HG03460 (cell line): ENCODE measurements around the gene SEMA6D.
"Not testable (repeated sequence)": the region's sequence is repeated elsewhere in the genome, so short reads cannot be mapped to it uniquely, and the experiment has no call there.

Experiments
- ATAC-seq: cut with Tn5 transposase; IDR thresholded peaks from one replicate; pipeline ENCODE4 v1.9.1; 2021; ENCODE audit not compliant: unreplicated experiment

The SEMA6D gene

GRCh38 chr15:47718497-47719437 lies 1.5 kb downstream of the SEMA6D start:
- ATAC-seq: no peak

GRCh38 chr15:47719730-47720129 lies 2.4 kb downstream of the SEMA6D start:
- ATAC-seq: no peak

- ATAC-seq: no peak
These were observed 3.2 kb downstream of the SEMA6D start for GRCh38 chr15:47720555-47720954.

GRCh38 chr15:47721676-47722075 lies 4.4 kb downstream of the SEMA6D start:
- no peak for ATAC-seq

- ATAC-seq: no peak
These were observed 7.0 kb downstream of the SEMA6D start for GRCh38 chr15:47724346-47724745.

GRCh38 chr15:47725051-47725450 lies 7.7 kb downstream of the SEMA6D start:
- ATAC-seq: no peak

- ATAC-seq: no peak
These were observed 8.6 kb downstream of the SEMA6D start for GRCh38 chr15:47725906-47726305.

GRCh38 chr15:47726399-47726823 lies 9.1 kb downstream of the SEMA6D start:
- ATAC-seq: no peak

- no peak for ATAC-seq
These were observed 9.8 kb downstream of the SEMA6D start for GRCh38 chr15:47727137-47727536.

GRCh38 chr15:47727676-47728075 lies 10.4 kb downstream of the SEMA6D start:
- ATAC-seq: no peak

- ATAC-seq: no peak
These were observed 11.1 kb downstream of the SEMA6D start for GRCh38 chr15:47728426-47728825.

- no peak for ATAC-seq
These were observed 11.6 kb downstream of the SEMA6D start for GRCh38 chr15:47728886-47729285.

GRCh38 chr15:47731230-47731629 lies 13.9 kb downstream of the SEMA6D start:
- ATAC-seq: no peak

- no peak for ATAC-seq
These were observed 14.9 kb downstream of the SEMA6D start for GRCh38 chr15:47732248-47732647.

- no peak for ATAC-seq
These were observed 15.8 kb downstream of the SEMA6D start for GRCh38 chr15:47733085-47733484.

GRCh38 chr15:47736143-47736786 lies 19.0 kb downstream of the SEMA6D start:
- no peak for ATAC-seq

GRCh38 chr15:47737477-47737876 lies 20.2 kb downstream of the SEMA6D start:
- no peak for ATAC-seq

GRCh38 chr15:47738144-47738825 lies 21.0 kb downstream of the SEMA6D start:
- not testable (repeated sequence) for ATAC-seq

GRCh38 chr15:47741082-47741481 lies 23.8 kb downstream of the SEMA6D start:
- ATAC-seq: no peak

- no peak for ATAC-seq
These were observed 24.6 kb downstream of the SEMA6D start for GRCh38 chr15:47741907-47742306.

GRCh38 chr15:47742334-47742733 lies 25.0 kb downstream of the SEMA6D start:
- no peak for ATAC-seq

- no peak for ATAC-seq
These were observed 25.4 kb downstream of the SEMA6D start for GRCh38 chr15:47742742-47743141.
